RCC 7860 (cell line): ENCODE data around the gene CCNY.

Experiments
- DNase-seq: peaks from one replicate; pipeline ENCODE4 v3.0.0-alpha.2; 2015; ENCODE audit warnings: low spot score
- FAIRE-seq: peaks from 2 replicates; lab custom pipeline; 2012; peaks lifted over from hg19 to GRCh38; lab: Jason Lieb, UNC

Gene CCNY

DNA sequence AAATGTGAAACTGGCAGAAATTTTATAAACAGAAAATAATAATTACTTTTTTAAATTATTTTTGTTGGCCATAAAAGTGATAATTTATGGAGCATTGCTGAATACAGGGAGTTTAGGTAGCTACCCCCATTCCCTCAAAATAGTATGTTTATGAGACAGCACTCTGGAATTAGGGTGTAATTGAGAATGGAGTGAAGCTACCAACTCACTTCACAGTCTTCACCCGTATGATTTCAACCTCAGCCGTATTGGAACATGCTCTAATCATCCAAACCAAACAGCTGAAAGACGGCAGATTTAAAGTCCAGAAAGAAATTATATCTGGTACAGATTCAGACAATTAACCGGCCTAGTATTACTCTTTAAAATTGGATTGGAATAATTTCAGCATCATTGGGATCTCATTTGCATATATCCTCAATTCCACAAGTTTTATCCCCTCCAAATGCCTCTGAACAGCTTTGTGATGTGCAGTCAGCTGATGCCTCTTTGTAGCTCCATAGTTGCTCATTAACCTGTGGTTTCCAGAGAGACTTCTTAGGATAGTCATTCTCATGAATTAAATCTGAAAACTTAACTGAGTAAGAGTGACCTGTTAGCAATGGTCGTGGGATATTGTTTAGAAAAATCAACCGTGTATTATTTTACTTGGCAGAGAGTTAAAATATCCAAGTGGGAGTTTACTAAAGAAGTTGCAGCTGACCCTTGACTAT lies 209.7 kb downstream of the CCNY start:
- FAIRE-seq (peak; percentile 92), DNase-seq (peak; percentile 79)

DNA sequence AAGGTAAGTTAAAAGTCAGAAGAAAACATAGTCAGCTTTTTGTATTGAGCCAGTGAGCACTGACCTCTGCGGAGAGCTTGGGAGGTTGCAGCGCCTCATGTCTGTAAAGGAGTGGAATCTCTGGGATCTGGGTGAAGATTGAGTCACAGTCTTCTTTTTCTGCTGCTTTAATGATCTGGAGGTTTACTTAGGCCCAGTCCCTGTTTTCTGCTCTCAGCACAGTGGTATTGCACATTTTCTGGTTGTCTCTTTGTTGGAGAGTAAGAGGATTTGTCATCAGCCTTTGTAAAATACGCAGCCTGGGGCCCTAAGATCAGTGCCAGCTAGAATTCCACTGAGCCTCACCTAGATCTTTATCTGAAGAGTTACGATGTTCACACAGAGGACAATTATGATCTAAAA lies 210.5 kb downstream of the CCNY start:
- peak; percentile 76 for DNase-seq
- peak; percentile 76 for FAIRE-seq

DNA sequence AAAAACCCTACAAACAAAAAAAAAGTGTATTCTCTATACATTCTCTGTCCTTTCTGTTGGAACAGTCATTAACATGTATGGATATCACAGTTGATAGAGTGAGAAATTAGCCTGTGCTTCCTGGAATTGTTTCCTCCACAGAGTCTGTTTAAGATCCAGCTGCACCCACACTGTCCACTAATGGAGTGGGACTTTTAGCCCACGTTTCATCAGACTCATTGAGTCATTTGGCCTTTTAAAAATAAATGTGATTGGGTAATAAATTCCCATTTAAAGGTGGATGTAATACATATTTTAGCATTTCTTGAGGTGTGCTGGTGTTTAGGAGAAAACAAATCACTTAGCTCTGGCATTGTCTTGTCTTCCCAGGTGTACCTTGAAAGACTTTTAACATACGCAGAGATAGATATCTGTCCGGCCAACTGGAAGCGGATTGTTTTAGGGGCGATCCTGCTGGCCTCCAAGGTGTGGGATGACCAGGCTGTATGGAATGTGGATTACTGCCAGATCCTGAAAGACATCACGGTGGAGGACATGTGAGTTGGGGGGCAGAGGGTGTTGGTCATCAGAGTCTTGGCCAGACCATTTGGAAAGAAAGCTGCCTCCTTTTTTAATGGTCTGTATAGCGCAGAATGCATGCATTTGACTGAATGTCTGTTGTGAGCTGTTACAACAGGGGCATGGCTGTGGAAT lies 216.5 kb downstream of the CCNY start:
- DNase-seq (no peak), FAIRE-seq (no peak)

DNA sequence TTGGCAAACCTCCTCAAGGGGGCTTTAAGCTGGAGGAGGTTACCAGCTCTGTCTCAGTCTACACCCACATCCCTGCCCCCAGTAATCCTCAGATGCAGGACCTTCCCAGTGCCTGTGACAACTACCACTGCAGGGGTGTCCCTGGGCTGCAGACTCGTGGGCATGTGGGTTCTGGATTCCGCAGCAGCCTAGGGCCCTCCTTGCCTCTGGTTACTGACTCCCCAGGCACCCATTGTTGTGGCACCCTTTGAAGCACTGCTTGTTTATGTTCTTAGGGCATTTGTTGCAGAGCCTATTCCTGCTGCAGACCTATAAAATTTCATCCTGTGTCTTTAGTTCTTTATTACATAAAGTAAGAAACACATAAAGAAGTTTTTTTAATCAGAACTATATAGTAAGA lies 217.7 kb downstream of the CCNY start:
- DNase-seq (no peak), FAIRE-seq (no peak)

DNA sequence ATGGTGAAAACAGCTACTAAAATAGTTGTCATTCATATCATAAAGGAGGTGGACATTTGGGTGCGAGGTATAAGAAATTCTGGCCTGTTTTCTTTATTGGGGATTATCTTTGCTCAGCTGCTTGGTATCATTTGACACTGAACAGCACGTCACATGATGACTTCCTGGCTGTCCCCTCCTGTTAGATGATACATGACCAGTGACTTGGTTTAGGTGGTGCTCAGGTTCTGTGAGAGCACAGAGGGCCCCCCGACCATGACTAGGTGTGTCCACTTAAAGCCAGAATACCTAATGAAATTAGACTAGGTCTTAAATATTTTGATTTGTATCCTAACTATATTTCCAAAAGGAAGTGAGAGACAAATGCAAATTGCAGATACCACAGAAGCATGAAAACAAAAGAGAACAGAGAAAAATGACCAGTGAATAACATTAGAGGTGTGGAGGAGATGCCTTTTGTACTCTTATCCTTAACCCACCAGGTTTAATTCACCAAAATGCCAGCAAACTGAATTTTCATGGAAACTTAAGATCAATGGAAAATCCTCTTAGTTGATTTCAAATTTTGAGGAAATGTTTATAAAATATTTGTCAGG lies 218.2 kb downstream of the CCNY start:
- FAIRE-seq (no peak), DNase-seq (no peak)

DNA sequence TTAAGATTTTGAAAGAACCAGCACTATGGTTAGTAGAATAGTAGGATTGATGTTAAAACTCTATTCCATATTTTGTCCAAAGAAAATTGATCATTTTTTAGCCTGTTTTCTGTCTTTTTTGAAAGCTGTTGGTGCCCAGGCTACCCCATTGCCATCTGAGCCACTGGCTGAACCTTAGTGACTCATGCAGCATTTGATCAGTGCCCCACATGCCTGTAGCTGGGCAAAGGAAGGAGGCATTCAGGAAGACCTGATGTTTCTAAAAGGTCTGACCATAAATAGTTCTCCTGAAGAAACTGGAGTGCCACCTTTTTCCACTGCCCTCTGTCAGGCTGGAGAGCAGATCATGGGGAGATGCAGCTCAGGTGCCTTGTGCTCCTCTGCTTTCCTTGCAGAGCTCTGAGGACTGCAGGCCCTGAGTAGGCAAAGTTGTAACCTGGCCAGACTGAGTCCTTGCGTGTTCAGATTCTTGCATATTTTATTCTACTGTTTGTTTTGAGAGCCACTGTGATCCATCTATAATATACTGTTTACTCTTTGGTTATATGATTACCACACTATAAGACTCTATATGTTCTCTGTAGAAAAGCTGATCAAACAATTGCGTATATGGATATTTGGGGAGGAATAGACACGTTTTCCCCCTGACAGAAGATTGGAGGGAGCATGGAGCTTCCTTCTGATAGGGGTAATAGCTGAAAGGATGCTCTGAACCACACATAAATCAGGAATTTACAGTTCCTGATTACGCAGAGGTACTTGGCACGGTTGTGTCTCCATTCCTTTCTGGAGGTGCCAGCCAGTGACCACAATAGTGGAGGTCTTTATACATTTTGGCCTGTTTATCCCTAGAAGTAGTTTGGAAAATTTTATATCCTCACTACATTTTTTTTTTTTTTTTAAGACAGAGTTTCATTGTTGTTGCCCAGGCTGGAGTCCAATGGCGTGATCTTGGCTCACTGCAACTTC lies 219.9 kb downstream of the CCNY start:
- no peak for FAIRE-seq
- no peak for DNase-seq

DNA sequence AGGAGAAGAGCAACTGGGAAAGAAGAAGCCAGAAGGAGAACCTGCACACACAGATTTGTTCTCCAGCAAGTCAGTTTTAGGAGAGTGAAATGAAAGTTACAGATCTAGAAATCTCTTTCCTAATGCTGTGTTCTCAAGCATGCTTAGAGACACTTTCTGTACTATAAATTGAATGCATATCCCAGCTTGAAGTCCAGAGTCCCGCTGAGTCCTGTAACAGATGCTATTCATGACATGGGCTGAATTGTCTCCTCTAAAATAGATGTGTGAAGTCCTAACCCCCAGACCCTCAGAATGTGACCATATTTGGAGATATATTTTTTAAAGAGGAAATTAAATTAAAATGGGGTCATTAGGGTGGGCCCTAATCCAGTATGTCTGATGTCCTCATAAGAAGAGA lies 222.0 kb downstream of the CCNY start:
- no peak for DNase-seq
- FAIRE-seq = no peak

DNA sequence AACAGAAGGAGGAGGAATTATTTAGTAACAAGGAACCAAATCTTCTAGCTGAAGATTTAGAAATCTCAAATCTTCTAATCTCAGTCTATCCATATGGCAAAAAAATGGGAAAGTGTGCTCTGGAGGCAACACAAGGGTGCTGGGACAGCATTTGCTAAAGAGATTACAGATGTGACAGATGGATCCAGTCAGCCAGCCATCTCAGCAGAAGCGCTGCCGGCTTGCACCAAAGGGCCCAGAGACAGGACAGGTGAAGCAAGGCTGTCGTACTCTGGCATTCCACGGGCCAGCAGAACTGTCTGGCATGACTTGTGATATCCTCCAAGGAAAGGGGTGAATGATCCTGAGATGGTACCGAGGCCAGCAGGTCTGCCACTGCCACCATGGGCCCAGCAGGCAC lies 223.1 kb downstream of the CCNY start:
- FAIRE-seq (no peak), DNase-seq (no peak)

DNA sequence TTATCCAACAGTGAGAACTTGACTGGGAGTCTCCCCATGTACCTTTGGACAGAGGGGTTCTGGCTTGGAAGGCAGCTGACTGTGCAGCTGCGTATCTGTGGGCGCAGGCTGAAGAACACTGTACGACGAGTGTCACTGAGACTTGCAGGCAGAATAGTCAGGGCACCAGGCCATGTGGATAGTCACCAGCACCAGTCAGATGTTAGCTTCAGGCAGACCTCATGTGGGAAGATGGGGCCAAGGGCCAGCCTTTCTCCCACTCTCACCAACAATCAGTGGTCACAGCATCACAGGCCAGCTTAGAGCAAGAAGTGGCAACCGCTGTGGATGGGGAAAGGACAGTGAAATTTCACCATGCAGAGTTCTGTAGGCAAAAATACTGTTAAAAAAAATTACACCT lies 225.4 kb downstream of the CCNY start:
- no peak for FAIRE-seq

DNA sequence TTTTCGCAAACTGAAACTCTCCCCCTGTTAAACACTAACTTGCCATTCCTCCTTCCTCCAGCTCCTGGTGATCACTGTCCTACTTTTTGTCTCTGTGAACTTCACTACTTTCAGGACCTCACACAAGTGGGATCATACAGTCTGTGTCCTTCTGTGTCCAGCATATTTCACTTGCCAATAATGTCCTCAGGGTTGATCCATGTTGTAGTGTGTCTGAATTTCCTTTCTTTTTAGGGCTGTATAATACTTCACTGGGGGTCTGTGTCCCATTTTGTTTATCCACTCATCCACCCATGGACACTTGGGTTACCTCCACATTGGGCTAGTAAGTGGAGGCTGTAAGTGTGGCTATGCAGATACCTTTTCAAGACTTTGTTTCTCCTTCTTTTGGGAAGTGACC lies 226.1 kb downstream of the CCNY start:
- DNase-seq (no peak), FAIRE-seq (no peak)

More for the DNA sequence above, 225.4 kb downstream of the CCNY start:
- no peak for DNase-seq

DNA sequence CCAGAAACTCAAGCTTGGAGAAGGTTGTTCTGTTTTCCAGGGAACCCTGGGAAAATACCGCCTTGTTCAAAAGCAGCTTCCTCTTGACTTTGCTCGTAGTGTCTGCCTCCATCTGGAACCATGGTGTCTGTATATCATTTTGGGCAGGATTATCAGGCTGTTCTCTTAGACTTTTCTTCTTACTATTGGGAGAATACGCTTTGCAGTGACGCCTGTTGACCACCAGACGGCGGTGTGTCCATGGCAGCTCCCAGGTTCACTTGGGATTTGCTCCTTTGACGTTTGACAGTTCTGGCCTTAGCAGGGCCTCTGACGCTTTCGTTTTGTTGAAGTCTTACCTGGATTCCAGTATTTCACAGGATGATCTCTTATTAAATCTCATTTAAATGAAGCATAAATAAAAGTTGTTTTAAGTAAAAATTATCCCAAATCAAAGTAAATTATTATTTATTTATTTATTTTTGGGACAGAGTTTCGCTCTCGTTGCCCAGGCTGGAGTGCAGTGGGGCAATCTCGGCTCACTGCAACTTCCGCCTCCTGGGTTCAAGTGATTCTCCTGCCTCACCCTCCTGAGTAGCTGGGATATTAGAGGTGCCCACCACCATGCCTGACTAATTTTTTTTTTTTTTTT lies 227.1 kb downstream of the CCNY start:
- DNase-seq = peak; percentile 51
- peak; percentile 27 for FAIRE-seq

DNA sequence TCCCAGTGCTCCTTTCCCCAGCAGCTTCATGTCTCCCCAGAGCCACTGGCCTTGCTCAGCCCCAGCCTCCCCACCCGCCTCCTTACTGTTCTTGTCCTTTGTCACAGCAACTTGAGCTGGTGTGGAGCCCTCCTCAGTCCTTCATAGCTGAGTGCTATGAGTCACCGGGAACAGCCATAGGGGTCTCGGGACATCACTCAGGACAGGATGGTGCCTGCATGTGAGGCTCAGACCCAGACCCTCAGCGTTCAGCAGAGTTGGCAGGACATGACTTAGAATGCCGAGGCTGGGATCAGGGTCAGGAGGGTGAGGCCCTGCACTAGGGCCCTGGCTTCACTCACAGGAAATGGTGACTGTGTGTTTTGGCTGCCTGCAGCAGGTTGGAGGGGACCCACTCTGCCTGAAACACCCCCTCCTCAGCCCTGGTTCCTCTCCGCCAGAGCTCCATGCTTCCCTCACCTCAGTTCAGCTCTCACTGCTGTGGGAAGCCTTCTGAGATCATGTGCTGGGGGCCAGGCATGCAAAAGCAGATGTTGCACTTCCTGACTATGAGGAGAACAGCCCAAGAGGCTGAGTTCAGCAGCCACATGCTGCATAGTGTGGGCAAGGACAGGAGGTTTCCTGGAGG lies 228.1 kb downstream of the CCNY start:
- DNase-seq (no peak), FAIRE-seq (no peak)

DNA sequence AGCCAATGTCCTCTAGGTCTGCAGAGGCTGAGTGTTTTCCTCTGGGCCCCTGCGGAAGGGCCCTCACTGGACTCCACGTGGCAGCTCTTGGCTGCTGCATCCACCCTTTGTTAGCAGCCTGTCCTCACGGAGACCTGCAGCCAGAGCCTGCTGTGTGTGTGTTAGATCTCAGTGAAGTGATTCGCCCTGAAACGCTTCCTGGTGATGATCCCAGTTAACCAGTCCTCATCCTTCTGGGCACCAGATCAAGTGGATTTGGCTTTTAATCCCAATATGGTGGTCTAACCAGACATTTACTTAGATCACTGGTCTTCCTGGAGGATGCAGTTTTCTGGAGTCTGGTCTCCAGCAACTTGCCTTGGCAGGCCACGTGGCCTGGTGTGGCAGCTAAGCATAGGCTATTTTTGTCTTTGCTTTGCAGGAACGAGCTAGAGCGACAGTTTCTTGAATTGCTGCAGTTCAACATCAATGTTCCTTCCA lies 229.3 kb downstream of the CCNY start:
- no peak for DNase-seq
- FAIRE-seq = no peak

DNA sequence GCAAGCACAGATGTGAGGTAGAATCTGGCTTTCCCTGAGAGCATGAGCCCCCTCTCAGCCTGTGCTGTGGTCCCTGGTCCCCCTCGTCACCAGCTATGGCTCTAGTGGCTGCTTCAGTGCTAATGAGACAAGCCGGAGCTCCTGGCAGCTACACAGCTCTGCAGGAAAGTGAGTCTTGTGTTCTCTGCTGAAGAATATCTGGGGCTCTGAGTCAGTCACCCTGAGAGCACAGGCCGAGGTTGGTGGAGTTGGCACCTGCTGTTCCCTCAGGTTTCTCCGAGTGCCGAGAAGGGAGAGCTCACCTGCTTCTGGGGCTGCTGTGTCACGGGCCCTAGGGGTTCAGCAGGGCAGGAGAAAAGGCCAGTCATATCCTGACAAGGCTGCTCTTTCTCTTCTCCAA lies 231.6 kb downstream of the CCNY start:
- no peak for DNase-seq
- FAIRE-seq = no peak

DNA sequence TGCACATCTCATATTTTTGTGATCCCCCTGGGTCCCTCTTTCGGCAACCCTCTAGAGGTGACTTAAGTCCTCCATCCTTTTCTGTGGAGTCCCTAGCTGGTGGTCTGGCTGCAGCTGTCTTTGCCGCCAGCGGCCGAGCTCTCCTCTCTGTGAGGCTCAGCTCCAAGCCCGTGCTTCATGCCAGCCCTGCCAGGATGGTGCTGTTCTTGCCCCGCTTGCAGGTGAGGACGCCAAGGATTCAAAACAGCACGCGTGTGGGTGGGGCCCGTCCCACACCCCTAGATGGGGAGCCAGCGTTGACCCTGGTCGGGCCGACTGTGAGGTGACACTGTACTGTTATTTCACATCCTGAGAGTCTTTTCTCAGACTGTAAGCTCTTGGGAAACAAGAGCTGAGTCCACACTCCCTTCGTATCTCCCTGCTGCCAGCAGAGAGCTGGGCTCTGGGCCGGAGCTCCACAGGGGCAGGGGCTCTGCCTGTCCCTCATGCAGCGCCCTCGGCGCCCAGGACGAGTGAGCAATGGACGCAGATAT lies 232.2 kb downstream of the CCNY start:
- FAIRE-seq (no peak), DNase-seq (no peak)

DNA sequence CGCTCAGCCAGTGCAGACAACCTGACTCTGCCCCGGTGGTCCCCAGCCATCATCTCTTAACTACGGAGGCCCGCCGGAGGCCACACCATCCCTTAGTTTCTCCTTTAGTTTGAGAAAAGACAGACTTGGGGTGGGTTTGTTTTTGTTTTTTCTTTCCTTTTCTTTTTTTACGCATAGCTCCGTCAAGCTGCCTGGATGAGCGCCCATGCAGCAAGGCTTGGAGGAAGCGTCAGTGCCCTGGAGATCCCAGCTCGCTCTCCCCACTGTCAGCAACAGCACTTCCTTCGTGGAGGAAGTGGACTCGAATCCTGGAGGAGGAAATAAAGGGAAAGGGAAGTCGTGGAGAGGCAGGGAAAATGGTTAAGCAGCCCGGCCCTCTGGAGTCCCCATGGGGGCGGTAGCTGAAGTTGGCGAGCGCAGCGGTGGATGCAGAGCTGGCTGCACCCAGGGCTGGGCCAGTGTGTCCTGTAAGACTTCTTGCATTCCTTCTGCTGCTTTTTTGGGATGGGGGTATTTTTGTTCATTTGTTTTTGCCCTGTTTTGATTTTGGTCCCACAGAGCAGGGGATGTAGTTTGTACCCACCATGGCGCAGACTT lies 232.9 kb downstream of the CCNY start:
- FAIRE-seq = no peak
- DNase-seq = no peak

DNA sequence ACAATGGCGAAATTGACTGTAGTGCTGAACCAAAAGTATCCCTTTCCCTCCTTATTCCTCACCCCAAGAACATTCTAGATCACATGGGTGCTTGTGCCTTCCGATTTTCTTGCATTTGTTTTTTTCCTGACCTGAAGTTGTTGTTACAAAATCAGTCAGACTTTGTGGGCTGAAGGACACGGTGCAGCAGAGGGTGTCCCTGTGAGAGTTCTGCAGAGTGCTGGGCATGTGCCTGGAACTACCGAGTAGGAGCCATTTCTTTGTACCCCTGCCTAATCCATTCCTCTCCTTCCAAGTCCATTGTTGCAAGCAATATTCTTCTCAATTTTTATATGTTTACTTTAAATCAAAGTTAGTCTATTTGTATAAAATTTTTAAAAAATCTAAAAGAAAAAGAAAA lies 233.5 kb downstream of the CCNY start:
- DNase-seq (no peak), FAIRE-seq (no peak)

DNA sequence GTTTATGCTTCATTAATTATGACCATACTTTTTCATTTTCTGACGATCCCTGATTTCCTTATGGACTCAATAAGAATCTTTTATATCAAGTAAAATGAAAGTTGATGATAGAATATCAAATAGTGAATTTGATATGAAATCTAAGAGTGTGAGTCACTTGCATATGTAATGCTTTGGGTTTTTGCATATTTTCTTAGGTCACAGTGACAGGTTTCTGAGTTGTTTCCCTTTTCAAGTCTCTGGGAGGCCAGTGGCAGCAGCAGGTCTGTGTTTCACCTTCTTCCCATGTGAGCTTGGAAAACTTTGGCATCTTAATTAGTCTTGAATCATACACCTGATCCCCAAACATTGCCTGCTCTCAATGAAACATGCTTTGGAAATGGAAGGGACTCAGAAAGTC lies 234.1 kb downstream of the CCNY start:
- DNase-seq (no peak), FAIRE-seq (no peak)

DNA sequence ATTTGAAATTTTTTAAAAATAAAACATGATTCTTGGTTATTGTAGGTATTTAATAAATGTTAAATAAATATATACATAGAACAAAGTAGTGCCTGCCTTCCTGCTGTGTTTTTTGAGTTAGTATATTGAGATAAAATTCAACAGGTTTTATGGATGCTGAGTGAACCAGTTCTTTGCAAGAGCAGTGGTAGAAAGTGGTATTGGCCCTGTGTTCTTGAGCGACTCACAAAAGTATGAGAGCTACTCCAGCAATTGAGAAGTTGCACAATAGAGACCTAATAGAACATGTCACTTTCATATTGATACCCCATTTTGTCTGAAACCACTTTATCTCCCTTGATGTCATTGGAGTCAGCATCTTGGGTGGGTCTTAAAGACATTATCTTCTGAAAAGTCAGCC lies 236.3 kb downstream of the CCNY start:
- DNase-seq (no peak), FAIRE-seq (no peak)
